GM04503 (cell line): ENCODE measurements around the gene FAF1.
A peak's percentile ranks its signal among the peaks of the same experiment; 100 is the strongest.
"Not testable (repeated sequence)": the region's sequence is repeated elsewhere in the genome, so short reads cannot be mapped to it uniquely, and the experiment has no call there.

Source experiments
- DNase-seq: peaks from one replicate; pipeline ENCODE4 v3.0.0-alpha.2; 2012; ENCODE audit warnings: low read depth

FAF1 gene

GRCh38 chr1:50959303-50959912 is 659 bp downstream of the FAF1 start:
- no peak for DNase-seq

- no peak for DNase-seq
Observed at GRCh38 chr1:50955116-50955515, 5.0 kb downstream of the FAF1 start.

- not testable (repeated sequence) for DNase-seq
Observed at GRCh38 chr1:50952566-50952965, 7.5 kb downstream of the FAF1 start.

GRCh38 chr1:50950396-50950795 is 9.7 kb downstream of the FAF1 start:
- DNase-seq = no peak

GRCh38 chr1:50949286-50949982 is 10.6 kb downstream of the FAF1 start:
- DNase-seq = no peak

GRCh38 chr1:50942334-50942733 is 17.7 kb downstream of the FAF1 start:
- DNase-seq = no peak

- no peak for DNase-seq
Observed at GRCh38 chr1:50940291-50940690, 19.8 kb downstream of the FAF1 start.

- DNase-seq = no peak
Observed at GRCh38 chr1:50936321-50936720, 23.7 kb downstream of the FAF1 start.

GRCh38 chr1:50935276-50935675 is 24.8 kb downstream of the FAF1 start:
- DNase-seq = not testable (repeated sequence)

- no peak for DNase-seq
Observed at GRCh38 chr1:50934838-50935237, 25.2 kb downstream of the FAF1 start.

- not testable (repeated sequence) for DNase-seq
Observed at GRCh38 chr1:50933770-50934169, 26.3 kb downstream of the FAF1 start.

GRCh38 chr1:50932043-50932442 is 28.0 kb downstream of the FAF1 start:
- DNase-seq = not testable (repeated sequence)

- DNase-seq = no peak
Observed at GRCh38 chr1:50930965-50931737, 28.9 kb downstream of the FAF1 start.

- DNase-seq = no peak
Observed at GRCh38 chr1:50930193-50930592, 29.9 kb downstream of the FAF1 start.

- DNase-seq = peak; percentile 11
Observed at GRCh38 chr1:50929376-50929958, 30.6 kb downstream of the FAF1 start.

- no peak for DNase-seq
Observed at GRCh38 chr1:50923564-50923963, 36.5 kb downstream of the FAF1 start.

- DNase-seq = no peak
Observed at GRCh38 chr1:50921029-50921428, 39.0 kb downstream of the FAF1 start.

GRCh38 chr1:50920409-50920808 is 39.7 kb downstream of the FAF1 start:
- DNase-seq = no peak

- DNase-seq = no peak
Observed at GRCh38 chr1:50917138-50918137, 42.6 kb downstream of the FAF1 start.

- DNase-seq = no peak
Observed at GRCh38 chr1:50915621-50916020, 44.4 kb downstream of the FAF1 start.

GRCh38 chr1:50913954-50914353 is 46.1 kb downstream of the FAF1 start:
- no peak for DNase-seq
